KMS-11 (cell line): ENCODE results near the gene DAB1.

Experiments used
- H2AFZ ChIP-seq: fragments of 200-600 bp; sonication (generic); 2 replicates; pipeline ENCODE4 v1.6.1; 2016; ENCODE audit warnings: antibody characterized with exemption, mixed run types, low read depth
- H3K27ac ChIP-seq: fragments of 200-600 bp; sonication (generic); 2 replicates; pipeline ENCODE4 v1.6.1; 2016; ENCODE audit warnings: mild to moderate bottlenecking, mixed run types
- H3K27me3 ChIP-seq: fragments of 200-600 bp; sonication (generic); 2 replicates; pipeline ENCODE4 v1.6.1; 2017; ENCODE audit warnings: mild to moderate bottlenecking, low read depth, mixed run types, moderate library complexity; ENCODE audit not compliant: insufficient read depth
- H3K36me3 ChIP-seq: fragments of 200-600 bp; sonication (generic); 2 replicates; pipeline ENCODE4 v1.6.1; 2017; ENCODE audit warnings: mild to moderate bottlenecking, mixed run types; ENCODE audit not compliant: insufficient read depth
- H3K4me1 ChIP-seq: fragments of 200-600 bp; sonication (generic); 2 replicates; pipeline ENCODE4 v1.6.1; 2016; ENCODE audit warnings: mild to moderate bottlenecking, low read depth, mixed run types; ENCODE audit not compliant: poor library complexity, severe bottlenecking
- H3K4me2 ChIP-seq: fragments of 200-600 bp; sonication (generic); 2 replicates; pipeline ENCODE4 v1.7.0; 2016; ENCODE audit warnings: mild to moderate bottlenecking, mixed run types
- H3K4me3 ChIP-seq: fragments of 200-600 bp; sonication (generic); IDR thresholded peaks from 2 replicates; pipeline ENCODE4 v1.6.1; 2017; ENCODE audit warnings: low read depth, low read length, mixed read lengths; ENCODE audit not compliant: insufficient read depth
- H3K79me2 ChIP-seq: fragments of 200-600 bp; sonication (generic); 2 replicates; pipeline ENCODE4 v1.6.1; 2016; ENCODE audit warnings: low read depth, mixed run types; ENCODE audit not compliant: insufficient read depth
- H3K9ac ChIP-seq: fragments of 200-600 bp; sonication (generic); 2 replicates; pipeline ENCODE4 v1.6.1; 2016; ENCODE audit warnings: mild to moderate bottlenecking, mixed run types
- H4K20me1 ChIP-seq: fragments of 200-600 bp; sonication (generic); 2 replicates; pipeline ENCODE4 v1.6.1; 2016; ENCODE audit warnings: mild to moderate bottlenecking, mixed run types; ENCODE audit not compliant: insufficient read depth
- TF ChIP-seq, protein P1 (sequence below): fragments of 200-600 bp; sonication (generic); conservative IDR thresholded peaks from 2 replicates; pipeline ENCODE4 v1.6.1; 2017; ENCODE audit warnings: low read depth, mild to moderate bottlenecking, antibody characterized with exemption, low read length, moderate library complexity, mixed read lengths

Gene DAB1

DNA sequence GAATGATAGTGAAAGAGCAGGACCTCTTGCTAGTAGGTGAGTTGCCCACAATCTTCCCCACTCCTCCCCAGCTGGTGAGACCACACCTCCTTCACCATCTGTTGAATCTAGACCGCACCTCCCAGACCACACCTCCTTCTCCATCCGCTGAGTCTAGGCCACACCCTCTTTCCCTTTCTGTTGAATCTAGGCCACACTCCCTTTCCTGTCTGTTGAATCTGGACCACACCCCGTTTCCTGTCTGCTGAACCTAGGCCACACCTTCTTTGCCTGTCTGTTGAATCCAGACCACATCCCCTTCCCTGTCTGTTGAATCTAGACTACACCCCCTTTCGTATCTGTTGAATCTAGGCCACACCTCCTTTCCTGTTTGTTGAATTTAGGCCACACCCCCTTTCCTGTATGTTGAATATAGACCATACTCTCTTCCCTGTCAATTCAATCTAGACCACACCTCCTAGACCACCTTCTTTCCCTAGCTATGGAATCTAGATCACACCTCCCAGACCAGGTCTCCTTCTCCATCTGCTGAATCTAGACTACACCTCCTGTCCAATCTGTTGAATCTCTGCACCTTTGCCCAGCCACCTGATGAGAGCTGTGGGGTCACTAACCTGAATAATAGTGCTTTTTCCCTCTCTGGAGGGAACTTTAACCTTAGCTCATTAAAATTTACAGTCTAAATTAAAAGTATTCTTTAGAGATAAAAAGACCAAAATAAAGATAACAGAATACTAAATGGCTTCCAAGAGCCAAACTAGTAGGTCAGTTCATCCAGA lies 116.3 kb downstream of the DAB1 start:
- Histone ChIP-seq H4K20me1 (no peaks in the 10 kb centered on the region), H3K9ac (no peak overlapping the region), H3K4me1 (peaks cover 11% of the 10 kb centered on the region), H3K36me3 (no peaks in the 10 kb centered on the region), H3K4me2 (no peak overlapping the region), H3K4me3 (no peak overlapping the region), H3K27me3 (no peaks in the 10 kb centered on the region), H2AFZ (peak overlapping the region; percentile 69), H3K27ac (no peak overlapping the region), H3K79me2 (no peaks in the 10 kb centered on the region)
- TF ChIP-seq, protein P1, sequence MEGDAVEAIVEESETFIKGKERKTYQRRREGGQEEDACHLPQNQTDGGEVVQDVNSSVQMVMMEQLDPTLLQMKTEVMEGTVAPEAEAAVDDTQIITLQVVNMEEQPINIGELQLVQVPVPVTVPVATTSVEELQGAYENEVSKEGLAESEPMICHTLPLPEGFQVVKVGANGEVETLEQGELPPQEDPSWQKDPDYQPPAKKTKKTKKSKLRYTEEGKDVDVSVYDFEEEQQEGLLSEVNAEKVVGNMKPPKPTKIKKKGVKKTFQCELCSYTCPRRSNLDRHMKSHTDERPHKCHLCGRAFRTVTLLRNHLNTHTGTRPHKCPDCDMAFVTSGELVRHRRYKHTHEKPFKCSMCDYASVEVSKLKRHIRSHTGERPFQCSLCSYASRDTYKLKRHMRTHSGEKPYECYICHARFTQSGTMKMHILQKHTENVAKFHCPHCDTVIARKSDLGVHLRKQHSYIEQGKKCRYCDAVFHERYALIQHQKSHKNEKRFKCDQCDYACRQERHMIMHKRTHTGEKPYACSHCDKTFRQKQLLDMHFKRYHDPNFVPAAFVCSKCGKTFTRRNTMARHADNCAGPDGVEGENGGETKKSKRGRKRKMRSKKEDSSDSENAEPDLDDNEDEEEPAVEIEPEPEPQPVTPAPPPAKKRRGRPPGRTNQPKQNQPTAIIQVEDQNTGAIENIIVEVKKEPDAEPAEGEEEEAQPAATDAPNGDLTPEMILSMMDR, result no peak

DNA sequence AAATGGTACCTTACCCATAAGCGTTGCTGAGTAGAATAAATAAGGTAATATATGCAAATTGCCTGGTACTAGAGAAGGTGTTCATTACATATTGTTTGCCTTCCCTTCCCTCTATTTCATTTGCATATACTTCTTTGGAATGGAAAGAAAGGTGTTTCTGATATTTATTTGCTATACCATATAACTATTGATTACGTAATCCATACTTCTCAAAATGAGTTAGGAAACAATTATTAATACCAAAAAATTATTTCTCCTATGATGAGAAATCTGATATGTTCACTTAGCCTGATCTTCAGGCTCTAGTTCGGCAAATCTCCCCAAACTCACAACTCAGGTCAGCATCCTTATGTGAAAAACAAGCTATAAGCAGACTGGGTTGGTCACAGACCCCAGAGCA lies 119.3 kb downstream of the DAB1 start:
- Histone ChIP-seq H3K9ac (no peak overlapping the region), H3K36me3 (no peaks in the 10 kb centered on the region), H3K27ac (no peak overlapping the region), H4K20me1 (no peaks in the 10 kb centered on the region), H3K4me1 (peaks cover 11% of the 10 kb centered on the region), H3K27me3 (no peaks in the 10 kb centered on the region), H3K4me2 (no peak overlapping the region), H3K79me2 (no peaks in the 10 kb centered on the region), H2AFZ (no peak overlapping the region), H3K4me3 (no peak overlapping the region)
- TF ChIP-seq, protein P1, result no peak

DNA sequence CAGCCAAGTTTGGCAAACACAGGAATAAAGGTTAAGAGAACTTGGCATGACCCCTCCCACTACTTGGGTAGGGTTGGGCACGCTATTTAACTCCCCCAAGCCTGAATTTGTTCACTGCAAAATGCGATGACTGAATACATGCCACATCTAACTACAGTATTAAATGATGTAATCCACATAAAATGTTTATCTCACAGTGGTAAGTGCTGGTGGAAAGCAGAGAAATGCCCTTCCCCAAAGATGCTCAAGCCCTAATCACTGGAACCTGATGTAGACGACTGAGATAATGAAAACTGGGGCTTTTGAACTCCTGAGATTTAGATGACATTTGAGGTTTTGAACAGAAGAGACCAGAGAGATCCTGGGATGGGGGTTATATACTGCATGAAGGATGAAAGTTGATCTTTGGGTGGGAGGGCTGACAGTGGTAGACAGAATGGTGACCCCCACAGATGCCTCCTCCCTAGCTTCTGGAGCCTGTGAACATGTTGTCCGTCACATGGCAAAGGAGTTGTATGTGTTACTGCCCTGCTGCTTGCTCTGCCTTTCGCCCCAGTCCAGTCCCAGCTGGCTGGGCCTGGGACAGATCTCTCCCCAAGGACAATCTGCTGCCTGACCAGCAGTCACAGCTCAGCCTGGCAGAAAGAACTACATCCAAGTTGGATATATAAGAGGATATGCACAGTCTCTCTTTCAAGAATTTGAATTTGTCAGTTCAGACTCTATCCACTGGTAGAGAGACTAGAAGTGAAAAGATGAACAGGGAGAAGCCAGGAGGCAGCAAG lies 120.9 kb downstream of the DAB1 start:
- Histone ChIP-seq H3K27me3 (no peaks in the 10 kb centered on the region), H3K79me2 (no peaks in the 10 kb centered on the region), H4K20me1 (no peaks in the 10 kb centered on the region), H3K4me2 (no peak overlapping the region), H3K36me3 (no peaks in the 10 kb centered on the region), H3K4me1 (peaks cover 11% of the 10 kb centered on the region), H3K9ac (no peak overlapping the region), H3K27ac (no peak overlapping the region), H3K4me3 (no peak overlapping the region), H2AFZ (no peak overlapping the region)
- TF ChIP-seq, protein P1, result no peak

DNA sequence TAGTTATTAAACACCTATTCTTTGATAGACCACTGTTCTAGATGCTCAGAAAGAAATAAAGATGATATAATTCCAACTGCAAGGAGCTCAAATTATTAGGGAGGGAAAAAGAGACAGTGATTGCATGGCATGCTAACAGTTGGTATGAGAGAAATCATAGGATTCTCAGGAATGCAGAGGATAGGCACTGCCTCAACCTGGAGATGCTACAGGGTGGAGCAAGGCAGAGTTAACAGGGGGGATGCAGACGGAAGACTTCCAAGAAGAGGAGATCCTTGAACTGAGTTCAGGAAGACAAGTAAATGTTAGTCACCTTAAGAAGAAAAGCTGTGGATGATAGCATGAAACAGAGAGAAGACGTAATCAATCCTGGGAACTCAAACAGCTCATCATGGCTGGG lies 123.7 kb downstream of the DAB1 start:
- Histone ChIP-seq H3K4me3 (no peak overlapping the region), H3K27me3 (no peaks in the 10 kb centered on the region), H3K4me2 (no peak overlapping the region), H3K36me3 (no peaks in the 10 kb centered on the region), H3K9ac (no peak overlapping the region), H4K20me1 (no peaks in the 10 kb centered on the region), H2AFZ (no peak overlapping the region), H3K4me1 (no peaks in the 10 kb centered on the region), H3K27ac (no peak overlapping the region), H3K79me2 (no peaks in the 10 kb centered on the region)
- TF ChIP-seq, protein P1, result no peak
